Kidney epithelial cell (primary cell): ENCODE measurements around the gene CRACDL. TPM values are rescaled to one million over a fixed set of nuclear protein-coding genes. Genes with fewer than 3 reads are reported as not detected.
"Not testable (repeated sequence)": the region's sequence is repeated elsewhere in the genome, so short reads cannot be mapped to it uniquely, and the experiment has no call there.

ENCODE experiments used
- DNase-seq: peaks from one replicate; pipeline ENCODE4 v3.0.0-alpha.2; 2010; ENCODE audit warnings: low read depth
- H3K27me3 ChIP-seq: 2 replicates; pipeline ENCODE4 v1.6.0; 2011; ENCODE audit warnings: low read length; ENCODE audit not compliant: control insufficient read depth, insufficient read depth
- H3K36me3 ChIP-seq: 2 replicates; pipeline ENCODE4 v1.5.1; 2011; ENCODE audit warnings: low read length; ENCODE audit not compliant: control insufficient read depth, insufficient read depth
- H3K4me3 ChIP-seq: 2 replicates; pipeline ENCODE4 v1.5.1; 2011; ENCODE audit warnings: low read depth, mild to moderate bottlenecking, control low read depth, low read length
- total RNA-seq: library from RNA; depleted of rRNA; stranded (reverse); fragments of >200 nt; gene quantifications from 2 replicates; pipeline ENCODE4 v1.2.3, GENCODE V29; 2015
- TF ChIP-seq, protein P1 (sequence below): IDR thresholded peaks from 2 replicates; pipeline ENCODE4 v1.5.1; 2011; ENCODE audit warnings: mild to moderate bottlenecking, moderate library complexity, low read length, control low read depth, inconsistent platforms; ENCODE audit not compliant: insufficient read depth, poor library complexity, severe bottlenecking

CRACDL gene
- total RNA-seq, 1 donor from 2014 or later, result 1.4 TPM

DNA sequence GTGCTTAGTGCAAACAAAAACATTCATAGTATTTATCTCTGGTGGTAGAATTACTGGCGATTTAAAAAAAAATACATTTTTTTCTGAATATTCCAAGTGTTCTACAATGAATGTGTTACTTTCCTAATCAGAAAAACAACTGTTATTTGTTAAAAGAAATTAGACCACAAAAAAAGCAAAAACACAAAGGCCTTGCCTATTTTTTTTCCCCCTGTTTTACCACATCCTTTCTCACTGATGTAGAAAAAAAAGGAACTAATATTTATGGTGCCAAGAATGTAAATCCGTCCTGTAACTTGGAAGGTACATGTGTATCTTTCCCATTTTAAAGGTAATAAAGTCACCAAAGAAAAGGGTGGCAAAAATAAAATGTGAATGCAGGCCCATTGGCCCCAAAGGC, 176.7 kb downstream of the CRACDL start:
- no peaks in the 10 kb centered on the region for H3K36me3 ChIP-seq
- TF ChIP-seq, protein P1, sequence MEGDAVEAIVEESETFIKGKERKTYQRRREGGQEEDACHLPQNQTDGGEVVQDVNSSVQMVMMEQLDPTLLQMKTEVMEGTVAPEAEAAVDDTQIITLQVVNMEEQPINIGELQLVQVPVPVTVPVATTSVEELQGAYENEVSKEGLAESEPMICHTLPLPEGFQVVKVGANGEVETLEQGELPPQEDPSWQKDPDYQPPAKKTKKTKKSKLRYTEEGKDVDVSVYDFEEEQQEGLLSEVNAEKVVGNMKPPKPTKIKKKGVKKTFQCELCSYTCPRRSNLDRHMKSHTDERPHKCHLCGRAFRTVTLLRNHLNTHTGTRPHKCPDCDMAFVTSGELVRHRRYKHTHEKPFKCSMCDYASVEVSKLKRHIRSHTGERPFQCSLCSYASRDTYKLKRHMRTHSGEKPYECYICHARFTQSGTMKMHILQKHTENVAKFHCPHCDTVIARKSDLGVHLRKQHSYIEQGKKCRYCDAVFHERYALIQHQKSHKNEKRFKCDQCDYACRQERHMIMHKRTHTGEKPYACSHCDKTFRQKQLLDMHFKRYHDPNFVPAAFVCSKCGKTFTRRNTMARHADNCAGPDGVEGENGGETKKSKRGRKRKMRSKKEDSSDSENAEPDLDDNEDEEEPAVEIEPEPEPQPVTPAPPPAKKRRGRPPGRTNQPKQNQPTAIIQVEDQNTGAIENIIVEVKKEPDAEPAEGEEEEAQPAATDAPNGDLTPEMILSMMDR, result no peak
- H3K27me3 ChIP-seq, result no peaks in the 10 kb centered on the region
- DNase-seq, result no peak
- H3K4me3 ChIP-seq, result no peak overlapping the region

GRCh38 chr2:98757904-98758421, 178.1 kb downstream of the CRACDL start:
- Histone ChIP-seq H3K36me3 (no peaks in the 10 kb centered on the region), H3K4me3 (no peak overlapping the region), H3K27me3 (no peaks in the 10 kb centered on the region)
- TF ChIP-seq, protein P1, result no peak
- DNase-seq, result peak; percentile 75

DNA sequence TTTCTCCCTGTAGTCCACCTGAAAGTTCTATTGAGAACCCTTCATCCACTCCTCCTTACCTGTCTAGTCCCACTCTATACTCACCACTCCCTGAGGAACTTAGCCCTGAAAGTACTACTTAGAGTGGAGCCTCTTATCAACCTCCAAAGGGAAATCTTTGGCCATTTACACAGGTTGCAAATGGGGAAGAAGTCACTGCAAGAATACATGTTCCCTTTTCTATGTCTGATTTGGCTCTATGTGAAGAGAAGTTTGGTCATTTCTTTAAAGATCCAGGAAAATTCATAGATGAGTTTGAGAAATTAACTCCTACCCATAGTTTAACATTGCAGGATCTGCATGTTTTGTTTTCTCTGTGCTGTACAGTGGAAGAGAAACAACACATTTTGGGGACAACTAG, 182.2 kb downstream of the CRACDL start:
- TF ChIP-seq, protein P1, result no peak
- no peak for DNase-seq
- Histone ChIP-seq H3K36me3 (no peaks in the 10 kb centered on the region), H3K27me3 (no peaks in the 10 kb centered on the region), H3K4me3 (no peak overlapping the region)

GRCh38 chr2:98752711-98753110, 183.3 kb downstream of the CRACDL start:
- H3K4me3 ChIP-seq, H3K27me3 ChIP-seq, DNase-seq, H3K36me3 ChIP-seq: not testable (repeated sequence)

DNA sequence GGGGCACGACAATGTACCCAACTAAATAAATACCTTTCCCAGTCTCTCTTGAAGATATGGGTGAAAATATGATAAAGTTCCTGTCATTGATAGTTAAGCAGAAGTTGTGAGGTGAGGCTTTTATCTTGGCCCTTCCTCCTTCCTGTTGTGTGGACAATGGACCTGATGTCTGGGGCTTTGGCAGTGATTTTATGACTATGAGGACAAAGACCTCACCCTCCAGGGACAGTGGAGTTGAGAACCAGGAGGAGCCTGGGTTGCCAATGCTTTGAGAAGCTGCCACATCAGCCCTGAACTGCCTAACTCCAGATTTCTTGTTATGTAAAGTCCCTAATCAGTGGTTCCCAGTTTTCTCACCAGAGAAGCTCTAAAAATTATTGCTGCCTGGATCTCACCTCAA, 184.3 kb downstream of the CRACDL start:
- no peak overlapping the region for H3K4me3 ChIP-seq
- no peaks in the 10 kb centered on the region for H3K27me3 ChIP-seq
- TF ChIP-seq, protein P1, result no peak
- no peak for DNase-seq
- no peaks in the 10 kb centered on the region for H3K36me3 ChIP-seq

DNA sequence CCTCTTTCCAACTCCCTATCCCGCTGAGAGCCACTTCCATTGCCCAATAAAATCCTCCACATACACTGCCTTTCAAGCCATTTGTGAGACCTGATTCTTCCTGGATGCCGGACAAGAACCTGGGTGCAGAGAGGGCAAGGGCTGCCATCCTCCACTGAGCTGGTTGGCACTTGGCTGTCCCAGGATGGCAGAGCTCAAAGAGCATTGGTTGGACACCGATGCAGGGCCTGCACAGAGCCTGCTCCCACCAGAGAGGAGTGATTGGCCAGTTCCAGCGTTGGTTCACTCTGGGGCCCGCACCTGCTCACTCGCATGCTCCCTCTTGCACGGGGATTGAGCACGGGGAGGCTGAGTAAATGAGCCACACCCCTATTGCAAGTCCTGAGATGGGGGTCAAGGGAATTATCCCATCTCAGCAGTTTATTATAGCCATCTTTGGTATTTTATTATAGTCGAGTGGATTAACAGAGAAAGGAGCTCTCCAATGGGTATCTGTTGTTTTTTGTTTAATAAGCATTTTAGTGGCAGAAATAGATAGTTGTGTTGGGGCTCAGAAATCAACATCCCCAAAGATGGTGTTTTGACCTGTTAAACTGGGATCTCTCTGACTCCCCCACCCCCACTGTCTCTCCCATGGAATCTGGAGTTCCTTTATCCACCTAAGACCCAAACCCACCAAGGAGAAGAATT, 185.3 kb downstream of the CRACDL start:
- no peak for DNase-seq
- H3K4me3 ChIP-seq, result no peak overlapping the region
- H3K36me3 ChIP-seq, result no peaks in the 10 kb centered on the region
- TF ChIP-seq, protein P1, result no peak
- H3K27me3 ChIP-seq, result no peaks in the 10 kb centered on the region
